GM10847 (cell line): ENCODE data around the gene MEI1.

Experiments used
- POLR2A ChIP-seq: IDR thresholded peaks from 2 replicates; pipeline ENCODE4 v1.6.1; 2011; ENCODE audit not compliant: insufficient read length; ENCODE audit errors: extremely low read depth

MEI1 gene

DNA sequence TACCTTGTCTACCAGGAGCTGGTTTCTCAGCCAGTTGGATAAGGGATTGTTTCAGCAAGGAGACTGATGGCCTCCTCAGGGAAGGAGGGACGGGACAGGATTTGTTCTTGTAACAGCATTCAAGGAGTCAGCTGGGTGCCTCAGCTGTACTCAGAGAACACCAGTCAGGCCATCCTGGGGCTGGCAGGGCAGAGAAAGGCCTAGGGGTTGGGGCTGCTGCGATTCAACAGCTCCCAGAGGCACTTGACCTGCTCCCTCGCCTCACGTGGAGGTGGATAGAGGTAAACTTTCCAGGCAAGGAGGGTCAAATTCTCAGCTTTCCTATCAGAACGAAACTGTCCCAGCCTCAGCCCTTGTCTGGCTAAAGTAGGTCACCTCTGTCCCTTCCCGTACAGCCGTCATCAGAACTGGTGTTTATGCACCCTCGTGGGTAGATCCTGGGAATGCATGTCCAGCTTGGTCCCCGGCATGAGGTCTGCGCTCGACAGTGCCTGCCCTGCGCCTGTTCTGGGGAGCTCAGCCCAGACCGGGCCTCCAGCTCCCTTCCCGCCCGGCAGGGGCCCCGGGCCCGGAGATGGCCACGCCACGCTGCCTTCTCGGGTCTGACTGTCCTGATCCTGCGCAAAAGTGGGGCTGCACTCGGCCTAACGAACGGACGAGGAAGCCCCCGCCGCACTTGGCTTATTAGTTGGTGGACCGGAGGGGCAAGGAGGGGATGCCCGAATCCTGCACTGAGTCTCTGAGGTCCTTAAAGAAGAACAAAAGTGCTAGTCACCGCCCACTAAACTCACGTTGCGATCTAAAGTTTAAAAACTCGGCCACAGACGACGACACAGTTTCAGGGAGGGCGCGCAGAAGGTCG lies 100.4 kb downstream of the MEI1 start:
- TF ChIP-seq POLR2A: no peak

DNA sequence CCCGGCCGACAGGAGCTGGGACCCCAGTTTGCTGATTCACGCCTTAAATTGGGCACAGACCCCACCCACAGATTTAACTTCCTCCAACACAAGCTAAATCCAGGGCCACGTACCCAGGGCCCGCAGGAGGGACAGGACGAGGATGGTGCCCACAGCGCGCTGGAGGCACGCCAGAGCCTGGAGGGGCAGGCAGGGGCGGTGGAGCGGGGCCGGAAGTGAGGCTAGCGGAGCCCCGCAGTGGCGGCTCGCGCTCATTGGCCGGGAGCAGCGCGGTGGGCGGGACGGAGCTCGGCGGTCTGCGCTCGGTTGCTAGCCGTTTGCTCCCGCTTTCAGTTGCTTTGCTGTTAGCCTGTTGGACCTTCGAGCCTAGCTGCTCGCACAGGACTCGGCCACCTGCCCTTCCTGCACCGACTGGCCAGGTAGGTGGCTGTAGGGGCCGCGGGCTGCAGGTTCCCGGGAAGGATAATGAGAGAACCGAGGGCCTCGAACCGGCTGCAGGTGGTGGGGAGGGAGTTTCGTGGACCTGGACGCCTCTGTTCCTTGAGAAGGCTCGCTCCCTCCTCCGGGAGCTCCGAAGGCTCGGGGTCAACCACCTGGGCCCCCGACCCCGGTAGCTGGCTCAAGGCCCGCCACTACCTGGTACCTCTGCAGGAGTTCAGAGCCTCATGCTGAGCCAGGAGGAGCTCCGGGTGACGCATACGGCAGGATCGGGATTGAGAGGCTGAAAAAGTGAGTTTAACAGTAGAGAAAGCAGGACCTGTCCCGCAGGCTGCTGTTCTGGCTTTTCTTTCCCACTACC lies 101.2 kb downstream of the MEI1 start, which contains the start of gene CCDC134:
Gene CCDC134 (plus strand): TSS at position 332 of the 799 bp plus-strand sequence. CDS start 8,212 bp downstream, outside the sequence.
- peak; percentile 86 for TF ChIP-seq POLR2A

DNA sequence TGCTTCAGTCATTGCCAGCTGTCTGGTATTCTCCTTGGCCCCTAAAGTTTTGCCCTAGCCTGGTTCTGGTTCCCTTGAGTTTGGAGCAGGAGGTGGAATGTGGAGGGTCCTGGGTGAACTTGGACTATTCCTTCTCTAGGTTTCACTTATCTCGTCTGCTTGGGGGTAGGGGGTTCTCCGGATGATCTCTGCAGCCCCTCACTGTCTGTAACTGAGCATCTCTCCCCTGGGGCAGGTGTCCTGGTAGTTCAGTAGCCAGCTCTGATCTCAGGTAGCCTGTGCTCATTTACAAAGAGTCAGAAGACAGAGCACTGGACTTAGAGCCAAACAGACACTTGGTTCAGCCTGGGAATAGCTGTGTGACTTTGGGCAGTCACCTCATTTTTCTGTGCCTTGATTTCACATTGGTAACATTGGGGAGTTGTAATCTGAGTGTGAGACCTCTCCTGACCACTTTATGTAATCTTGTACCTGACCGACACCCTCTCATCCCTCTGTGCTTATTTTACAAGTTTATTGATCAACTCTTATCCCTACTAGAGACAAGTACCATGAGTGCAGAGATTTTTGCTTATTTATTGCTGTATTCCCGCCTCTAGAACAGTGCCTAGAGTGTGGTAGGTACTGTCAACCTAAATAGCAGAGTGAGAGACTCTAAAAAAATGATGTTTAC lies 102.0 kb downstream of the MEI1 start:
- no peak for TF ChIP-seq POLR2A

DNA sequence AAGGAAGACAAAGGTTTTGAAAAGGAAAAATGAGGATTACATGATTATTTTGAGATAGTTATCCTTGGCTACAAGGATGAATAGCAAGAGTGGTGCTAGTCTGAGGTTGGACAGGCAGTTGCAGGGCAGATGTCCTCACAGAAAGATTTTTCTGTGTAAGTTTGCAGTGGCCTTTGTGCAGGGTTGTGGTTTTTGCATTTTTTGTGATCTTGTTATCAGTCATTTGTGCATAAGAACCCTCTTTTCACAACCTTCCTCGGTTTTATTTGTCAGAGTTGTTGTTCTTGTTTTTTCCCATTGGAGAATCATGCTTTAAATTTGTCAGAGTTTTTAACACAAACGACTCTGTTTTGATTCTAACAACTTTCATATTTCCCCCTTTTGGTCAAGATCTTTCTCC lies 102.6 kb downstream of the MEI1 start:
- no peak for TF ChIP-seq POLR2A

DNA sequence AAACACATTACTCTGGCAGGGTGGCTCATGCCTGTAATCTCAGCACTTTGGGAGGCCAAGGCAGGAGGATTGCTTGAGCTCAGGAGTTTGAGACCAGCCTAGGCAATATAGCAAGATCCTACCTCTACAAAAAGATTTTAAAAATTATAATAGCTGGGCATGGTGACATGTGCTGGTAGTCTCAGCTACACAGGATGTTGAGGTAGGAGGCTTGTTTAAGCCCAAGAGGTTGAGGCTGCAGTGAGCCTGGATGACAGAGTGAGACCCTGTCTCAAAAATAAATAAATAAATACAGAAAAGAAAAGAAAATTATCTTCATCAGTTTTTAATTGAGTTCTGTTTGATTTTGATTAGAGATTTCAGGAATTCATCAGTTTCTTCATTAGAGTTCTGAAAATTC lies 106.3 kb downstream of the MEI1 start:
- TF ChIP-seq POLR2A: no peak

DNA sequence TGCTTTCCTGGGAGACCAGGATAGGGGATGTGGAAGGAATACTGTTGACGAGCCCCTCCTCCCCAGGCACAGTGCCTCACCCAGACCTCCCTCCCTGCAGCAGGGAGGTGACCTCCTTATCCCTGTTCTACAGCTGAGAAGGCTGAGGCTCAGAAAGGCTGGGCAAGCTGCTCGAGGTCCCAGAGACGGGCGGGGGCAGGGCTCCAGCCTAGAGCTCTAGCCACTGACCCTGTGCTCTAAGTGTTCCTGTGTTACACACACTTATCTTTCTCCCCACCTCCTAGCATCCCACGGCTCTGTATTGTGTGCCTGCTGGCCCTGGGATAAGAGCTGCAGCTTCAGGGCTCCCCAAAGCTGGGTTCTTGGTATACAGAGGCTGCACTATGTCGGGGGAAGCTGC lies 109.1 kb downstream of the MEI1 start:
- no peak for TF ChIP-seq POLR2A

DNA sequence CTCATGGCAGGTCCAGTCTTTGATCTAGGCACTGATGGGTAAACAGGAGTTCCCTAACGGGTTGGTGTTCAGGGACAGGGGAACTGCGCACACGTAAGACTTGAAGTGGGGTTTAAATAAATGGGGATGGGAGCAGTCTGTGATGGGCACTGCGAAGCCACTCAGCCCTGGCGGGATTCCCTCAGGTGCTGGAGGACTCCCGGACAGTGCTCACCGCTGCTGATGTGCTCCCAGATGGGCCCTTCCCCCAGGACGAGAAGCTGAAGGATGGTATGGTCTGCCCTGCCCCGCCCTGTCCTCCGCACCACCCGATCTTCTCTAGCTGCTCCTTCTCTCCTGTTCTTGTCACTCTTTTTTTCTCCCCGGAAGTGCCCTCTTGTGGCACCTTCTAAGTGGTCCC lies 110.7 kb downstream of the MEI1 start:
- no peak for TF ChIP-seq POLR2A

DNA sequence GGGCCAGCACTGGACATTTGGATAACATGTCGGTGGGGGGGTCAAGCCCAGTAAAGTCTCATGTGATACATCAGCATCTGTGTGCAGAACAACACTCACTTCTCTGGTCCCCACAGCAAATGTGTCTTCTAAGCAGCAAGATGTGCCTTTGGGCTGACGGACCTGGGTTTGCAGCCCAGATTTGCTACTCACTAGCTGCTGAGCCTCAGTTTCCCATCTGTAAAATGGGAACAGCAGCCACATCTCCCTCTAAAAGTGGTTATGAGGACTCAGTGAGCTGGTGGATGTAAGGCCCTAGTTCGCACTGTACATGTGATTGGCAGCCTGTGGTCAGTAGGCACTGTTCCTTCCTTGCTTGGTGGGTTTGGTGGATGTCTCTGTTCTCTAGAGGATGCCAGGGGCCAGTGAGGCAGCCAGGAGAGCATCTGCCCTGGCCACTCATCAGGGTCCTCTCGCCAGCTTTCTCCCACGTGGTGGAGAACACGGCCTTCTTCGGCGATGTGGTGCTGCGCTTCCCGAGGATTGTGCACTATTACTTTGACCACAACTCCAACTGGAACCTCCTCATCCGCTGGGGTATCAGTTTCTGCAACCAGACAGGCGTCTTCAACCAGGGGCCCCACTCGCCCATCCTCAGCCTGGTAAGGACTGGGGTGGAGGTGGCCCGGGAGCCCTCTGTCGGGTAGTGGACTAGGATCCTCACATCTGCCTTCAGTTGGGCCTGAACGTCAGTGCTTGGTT lies 113.7 kb downstream of the MEI1 start:
- TF ChIP-seq POLR2A: no peak

DNA sequence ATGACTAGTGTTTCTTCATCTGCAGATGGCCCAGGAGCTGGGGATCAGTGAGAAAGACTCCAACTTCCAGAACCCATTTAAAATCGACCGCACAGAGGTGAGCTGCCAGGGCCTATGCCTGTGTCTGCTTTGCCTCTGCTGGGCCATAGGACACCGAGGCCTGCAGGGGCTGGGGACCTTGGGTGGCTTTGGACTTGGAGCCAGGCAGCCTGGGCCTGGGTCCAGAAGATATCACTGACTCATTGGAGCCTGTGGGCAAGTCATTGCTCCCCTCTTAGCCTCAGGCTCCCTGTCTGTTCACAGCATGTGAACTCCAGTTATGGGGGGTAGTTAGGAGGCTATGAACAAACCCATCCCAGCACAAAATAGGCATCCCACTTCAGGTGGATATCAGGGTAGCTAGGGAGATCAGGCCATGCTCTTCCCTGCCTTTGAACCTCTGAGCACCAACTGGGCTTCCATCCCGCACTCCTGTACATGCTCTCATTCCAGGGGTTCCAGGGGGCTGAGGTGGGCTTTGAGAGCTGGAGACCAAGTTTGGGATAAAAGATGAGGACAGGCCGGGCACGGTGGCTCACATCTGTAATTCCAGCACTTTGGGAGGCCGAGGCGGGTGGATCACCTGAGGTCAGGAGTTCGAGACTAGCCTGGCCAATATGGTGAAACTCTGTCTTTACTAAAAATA lies 114.6 kb downstream of the MEI1 start:
- TF ChIP-seq POLR2A: no peak

DNA sequence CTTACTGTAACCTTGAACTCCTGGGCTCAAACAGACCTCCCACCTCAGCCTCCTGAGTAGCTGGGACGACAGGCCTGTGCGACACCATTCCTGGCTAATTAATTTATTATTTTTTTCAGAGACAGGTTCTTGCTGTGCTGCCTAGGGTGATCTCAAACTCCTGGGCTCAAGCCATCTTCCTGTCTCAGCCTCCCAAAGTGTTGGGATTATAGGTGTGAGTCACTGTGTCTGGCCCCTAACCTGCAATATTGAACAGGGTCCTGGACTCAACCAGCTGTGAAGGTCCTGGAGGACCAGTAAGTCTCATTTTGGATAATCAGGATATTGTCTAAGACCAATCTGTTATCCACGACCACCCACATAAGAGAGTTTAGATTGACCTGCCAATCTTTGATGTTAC lies 116.4 kb downstream of the MEI1 start:
- TF ChIP-seq POLR2A: no peak

DNA sequence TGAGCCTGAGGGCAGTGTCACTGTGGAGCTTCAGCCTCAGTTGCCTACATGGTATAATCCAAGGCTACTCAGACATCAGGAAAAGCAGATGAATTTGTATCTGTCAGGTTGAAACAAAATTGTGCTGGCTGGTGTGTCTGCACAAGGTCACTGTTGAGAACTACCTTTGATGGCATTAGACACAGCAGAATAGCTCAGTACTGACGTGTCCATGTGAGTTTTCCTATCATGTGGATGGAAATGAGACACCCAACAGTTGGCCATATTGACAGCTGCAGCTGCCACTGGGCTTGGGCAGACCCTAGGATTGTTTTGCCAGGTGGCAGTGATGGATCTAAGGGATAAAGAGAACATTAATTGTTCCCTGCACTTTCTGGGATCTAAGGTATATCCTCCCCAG lies 116.9 kb downstream of the MEI1 start:
- TF ChIP-seq POLR2A: no peak

DNA sequence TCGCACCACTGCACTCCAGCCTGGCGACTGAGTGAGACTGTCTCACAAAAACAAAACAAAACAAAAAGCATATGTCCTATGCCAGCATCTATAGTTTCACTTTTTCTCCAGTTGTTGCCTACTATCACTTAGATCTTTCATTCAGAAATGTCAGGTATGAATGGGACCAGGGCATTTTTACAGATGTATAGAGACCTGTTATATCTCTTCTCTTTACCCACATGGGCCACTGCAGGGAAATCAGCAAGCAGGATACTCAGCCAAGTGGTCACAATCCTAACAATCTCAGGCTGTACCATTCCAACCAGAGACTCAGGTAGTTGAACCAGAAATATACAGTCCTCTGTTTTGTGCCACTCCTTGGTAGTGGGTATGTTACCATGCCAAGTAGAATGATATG lies 117.6 kb downstream of the MEI1 start:
- no peak for TF ChIP-seq POLR2A

DNA sequence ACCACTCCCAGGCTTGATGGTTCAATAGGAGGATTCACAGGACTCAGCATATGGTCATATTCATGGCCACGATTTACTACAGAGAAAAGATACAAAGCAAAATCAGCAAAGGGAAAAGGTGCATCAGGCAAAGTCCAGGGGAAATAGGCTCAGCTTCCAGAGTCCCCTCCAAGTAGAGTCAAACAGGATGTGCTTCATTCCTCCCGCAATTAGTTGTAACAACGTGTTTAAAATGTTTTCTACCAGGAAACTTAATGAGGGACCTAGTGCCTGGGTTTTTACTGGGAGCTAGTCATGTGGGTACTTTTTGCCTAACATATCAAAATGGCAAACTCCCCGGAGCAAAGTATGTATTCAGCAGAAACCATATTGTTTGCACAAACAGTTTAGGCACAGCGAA lies 118.7 kb downstream of the MEI1 start:
- no peak for TF ChIP-seq POLR2A

DNA sequence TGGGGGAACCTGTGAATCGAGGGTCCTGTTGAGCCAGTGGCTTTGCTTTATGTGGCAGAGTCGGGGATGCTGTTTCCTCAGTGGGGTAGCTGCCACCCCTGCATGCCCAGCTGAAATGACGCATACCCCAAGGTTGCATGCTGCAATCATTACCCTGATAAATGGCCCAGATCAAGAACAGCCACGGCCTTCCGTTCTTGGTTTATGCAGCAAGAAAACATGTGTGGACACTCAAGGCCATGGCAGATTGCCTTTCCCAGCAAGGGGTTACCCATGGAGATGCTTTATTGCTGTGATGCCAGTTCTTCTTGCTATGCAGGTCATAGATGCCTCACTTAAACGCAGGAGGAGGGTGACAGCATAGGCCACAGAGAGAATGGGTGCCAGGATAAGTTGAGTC lies 119.3 kb downstream of the MEI1 start:
- no peak for TF ChIP-seq POLR2A
